Measurements from ENCODE around the gene CAMK1.

DNA sequence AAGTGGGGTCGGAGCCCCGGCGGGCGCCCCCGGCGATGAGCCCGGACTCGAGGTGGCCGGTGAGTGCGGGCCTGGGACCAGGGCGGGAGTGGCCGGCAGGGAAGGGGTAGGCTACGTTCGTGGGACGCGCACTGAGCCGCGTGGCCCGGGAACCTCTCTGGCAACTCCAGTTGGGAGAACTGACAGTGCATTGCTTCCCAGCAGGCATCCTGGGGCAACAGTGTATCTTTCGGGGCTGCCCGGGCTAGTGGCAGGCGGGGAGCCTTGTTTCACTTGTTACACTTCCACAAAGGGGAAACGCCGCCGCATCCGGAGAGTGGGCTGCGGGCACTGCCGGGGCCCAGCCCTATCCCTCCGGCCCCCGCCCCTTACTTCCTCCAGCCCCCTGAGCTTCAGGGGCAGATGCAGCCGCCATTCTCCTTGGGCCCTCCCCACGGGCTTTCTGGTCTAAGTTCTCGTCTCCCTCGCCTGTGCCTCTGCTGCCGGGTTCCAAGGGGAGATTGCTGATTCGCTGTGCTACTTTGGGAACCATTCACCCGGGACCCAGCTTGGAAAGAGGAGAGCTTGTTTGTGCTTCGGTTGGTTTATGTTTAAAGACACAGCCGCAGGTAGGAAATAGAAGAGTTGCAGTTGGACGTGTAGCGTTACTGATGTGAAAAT, 37.5 kb downstream of the CAMK1 start:
- no peak for TF ChIP-seq CTCF (IDR thresholded peaks at IDR 0.05)
- TF ChIP-seq POLR2A (IDR thresholded peaks at IDR 0.05) = no peak

All from esophagus squamous epithelium (tissue), 4 donors.